Esophagus squamous epithelium (tissue), 4 donors: ENCODE measurements around the gene AKNAD1.

Experiments
- POLR2A ChIP-seq, 4 donors: fragments of 450-650 bp; IDR thresholded peaks; one replicate each; pipeline ENCODE4 v1.6.1; 2017; ENCODE audit warnings: antibody characterized with exemption in 4 of 4, mild to moderate bottlenecking in 4 of 4, moderate library complexity in 3 of 4
- TF ChIP-seq, protein P1 (sequence below), 6 experiments: fragments of 450-650 bp in 4 of 6; fragments of 200-600 bp in 2 of 6; sonication (generic) in 2 of 6; IDR thresholded peaks; one replicate each; pipeline ENCODE4 v1.5.1; 2016 to 2019; ENCODE audit warnings: antibody characterized with exemption in 6 of 6, mild to moderate bottlenecking in 4 of 6, moderate library complexity in 4 of 6

DNA sequence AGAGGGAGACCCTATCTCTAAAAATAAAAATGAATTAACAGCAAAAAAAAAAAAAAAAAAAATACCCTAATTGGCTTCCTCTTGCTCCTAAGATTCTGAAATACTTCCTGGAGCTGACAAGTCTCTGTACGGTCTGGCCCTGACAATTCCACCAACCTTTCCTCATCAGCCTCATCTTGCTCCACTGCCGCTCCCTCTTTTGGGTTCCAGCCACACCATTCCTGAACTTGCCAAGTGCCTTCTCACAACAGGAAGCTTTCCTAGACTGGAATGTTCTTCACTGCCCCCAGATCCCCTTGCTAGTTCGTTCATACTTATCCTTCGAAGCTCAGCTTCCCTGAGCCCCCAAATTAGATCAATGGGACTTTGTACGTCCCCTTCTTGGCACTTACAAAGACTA is 37.0 kb downstream of the AKNAD1 start:
- TF ChIP-seq, protein P1, sequence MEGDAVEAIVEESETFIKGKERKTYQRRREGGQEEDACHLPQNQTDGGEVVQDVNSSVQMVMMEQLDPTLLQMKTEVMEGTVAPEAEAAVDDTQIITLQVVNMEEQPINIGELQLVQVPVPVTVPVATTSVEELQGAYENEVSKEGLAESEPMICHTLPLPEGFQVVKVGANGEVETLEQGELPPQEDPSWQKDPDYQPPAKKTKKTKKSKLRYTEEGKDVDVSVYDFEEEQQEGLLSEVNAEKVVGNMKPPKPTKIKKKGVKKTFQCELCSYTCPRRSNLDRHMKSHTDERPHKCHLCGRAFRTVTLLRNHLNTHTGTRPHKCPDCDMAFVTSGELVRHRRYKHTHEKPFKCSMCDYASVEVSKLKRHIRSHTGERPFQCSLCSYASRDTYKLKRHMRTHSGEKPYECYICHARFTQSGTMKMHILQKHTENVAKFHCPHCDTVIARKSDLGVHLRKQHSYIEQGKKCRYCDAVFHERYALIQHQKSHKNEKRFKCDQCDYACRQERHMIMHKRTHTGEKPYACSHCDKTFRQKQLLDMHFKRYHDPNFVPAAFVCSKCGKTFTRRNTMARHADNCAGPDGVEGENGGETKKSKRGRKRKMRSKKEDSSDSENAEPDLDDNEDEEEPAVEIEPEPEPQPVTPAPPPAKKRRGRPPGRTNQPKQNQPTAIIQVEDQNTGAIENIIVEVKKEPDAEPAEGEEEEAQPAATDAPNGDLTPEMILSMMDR (IDR thresholded peaks at IDR 0.05): no peak
- TF ChIP-seq POLR2A (IDR thresholded peaks at IDR 0.05): no peak
